Measurements from ENCODE around the gene PSMB11.

- TF ChIP-seq CTCF (IDR thresholded peaks at IDR 0.05; ENCODE audit: poor library complexity), result no peak
- no peak for TF ChIP-seq EZH2phosphoT487 (IDR thresholded peaks at IDR 0.05; ENCODE audit: low read depth, severe bottlenecking, unreplicated experiment)
These were observed 13.1 kb downstream of the PSMB11 start for GRCh38 chr14:23055147-23055550.

Data from hepatocyte (in vitro differentiated cells).